ENCODE data around the gene SLIT1. TPM values are rescaled to one million over a fixed set of nuclear protein-coding genes. Genes with fewer than 3 reads are reported as not detected.

Gene SLIT1
- total and polyA plus RNA-seq, 2 donors (not counting 1 experiment from before 2014, with no cell fraction given), result 0.15 to 0.49 TPM

DNA sequence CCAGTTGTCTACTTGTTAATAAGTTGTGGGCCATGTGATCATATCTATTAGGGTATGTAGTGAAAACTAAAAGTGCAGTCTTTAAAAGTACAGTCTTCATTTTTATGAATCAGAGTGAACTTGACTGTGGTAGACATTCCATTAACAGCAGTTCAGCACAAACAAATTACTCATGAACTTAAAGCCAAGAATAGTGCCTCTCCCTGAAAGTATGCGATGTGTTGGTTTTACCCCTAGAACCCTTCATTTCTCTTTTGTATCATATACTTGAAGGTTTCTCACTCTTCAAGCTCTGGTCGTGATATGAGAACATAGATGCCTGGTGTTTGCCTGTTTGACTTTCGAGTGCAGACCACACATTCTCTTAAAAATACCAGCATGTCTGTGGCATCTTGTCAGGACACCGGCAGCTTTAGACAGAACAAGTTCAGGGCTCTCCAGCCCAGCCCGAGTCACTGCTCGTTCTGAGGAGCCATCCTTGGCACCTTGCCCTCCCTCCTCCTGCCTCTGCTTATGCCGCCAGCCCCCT, 194.4 kb downstream of the SLIT1 start:
- no peak for TF ChIP-seq EZH2 (IDR thresholded peaks at IDR 0.05; ENCODE audit: borderline replicate concordance, insufficient read depth, low read depth, low read length, poor library complexity, severe bottlenecking)
- TF ChIP-seq, protein P1, sequence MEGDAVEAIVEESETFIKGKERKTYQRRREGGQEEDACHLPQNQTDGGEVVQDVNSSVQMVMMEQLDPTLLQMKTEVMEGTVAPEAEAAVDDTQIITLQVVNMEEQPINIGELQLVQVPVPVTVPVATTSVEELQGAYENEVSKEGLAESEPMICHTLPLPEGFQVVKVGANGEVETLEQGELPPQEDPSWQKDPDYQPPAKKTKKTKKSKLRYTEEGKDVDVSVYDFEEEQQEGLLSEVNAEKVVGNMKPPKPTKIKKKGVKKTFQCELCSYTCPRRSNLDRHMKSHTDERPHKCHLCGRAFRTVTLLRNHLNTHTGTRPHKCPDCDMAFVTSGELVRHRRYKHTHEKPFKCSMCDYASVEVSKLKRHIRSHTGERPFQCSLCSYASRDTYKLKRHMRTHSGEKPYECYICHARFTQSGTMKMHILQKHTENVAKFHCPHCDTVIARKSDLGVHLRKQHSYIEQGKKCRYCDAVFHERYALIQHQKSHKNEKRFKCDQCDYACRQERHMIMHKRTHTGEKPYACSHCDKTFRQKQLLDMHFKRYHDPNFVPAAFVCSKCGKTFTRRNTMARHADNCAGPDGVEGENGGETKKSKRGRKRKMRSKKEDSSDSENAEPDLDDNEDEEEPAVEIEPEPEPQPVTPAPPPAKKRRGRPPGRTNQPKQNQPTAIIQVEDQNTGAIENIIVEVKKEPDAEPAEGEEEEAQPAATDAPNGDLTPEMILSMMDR (IDR thresholded peaks at IDR 0.05), result no peak
- POLR2A ChIA-PET, result no interaction called here

DNA sequence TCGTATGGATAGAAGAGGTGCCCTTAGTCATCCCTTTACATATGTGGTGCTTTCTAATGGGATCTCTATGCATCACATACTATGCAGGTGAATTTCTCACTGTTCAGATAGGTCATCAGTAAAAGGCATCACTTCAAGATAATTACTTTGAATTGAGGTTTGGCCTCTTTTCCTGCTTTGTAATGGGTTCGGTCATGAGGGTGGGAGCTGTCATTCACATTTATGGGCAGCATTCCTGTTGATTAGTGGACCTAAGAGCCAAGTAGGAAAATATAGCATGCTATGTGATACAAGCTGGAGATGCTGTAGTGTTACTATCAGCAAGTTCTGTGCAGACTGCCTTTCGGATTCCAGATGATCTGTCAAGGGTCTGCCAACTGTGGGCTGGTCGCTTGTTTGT, 197.3 kb downstream of the SLIT1 start:
- Histone ChIP-seq H4K20me1 (ENCODE audit: control insufficient read depth, insufficient read depth, low read length, poor library complexity, severe bottlenecking) (peaks cover 4% of the 10 kb centered on the region), H3K36me3 (replicated peaks in 1 of 2; ENCODE audit: control extremely low read depth in 1 of 2, control insufficient read depth in 1 of 2, extremely low read depth in 1 of 2, insufficient read depth in 2 of 2, low read length in 1 of 2) (peaks cover 0 to 5% of the 10 kb centered on the region in 2 experiments), H3K27ac (ENCODE audit: low read length in 2 of 2) (no peak overlapping the region), H3K27me3 (replicated peaks in 1 of 4; ENCODE audit: control extremely low read depth in 1 of 4, control insufficient read depth in 3 of 4, insufficient read depth in 4 of 4, low read length in 3 of 4) (no peaks in the 10 kb centered on the region), H3K79me2 (ENCODE audit: control insufficient read depth, insufficient read depth, low read length) (no peaks in the 10 kb centered on the region), H3K9ac (ENCODE audit: low read length) (no peak overlapping the region), H2AFZ (ENCODE audit: insufficient read depth, low read depth, low read length, poor library complexity, severe bottlenecking) (no peak overlapping the region), H3K4me1 (ENCODE audit: control insufficient read depth in 2 of 2, insufficient read depth in 2 of 2, low read length in 2 of 2) (peaks cover 15 to 24% of the 10 kb centered on the region in 2 donors), H3K4me3 (ENCODE audit: control extremely low read depth in 1 of 5, extremely low read depth in 1 of 5, insufficient read depth in 1 of 5, low read depth in 2 of 5, low read length in 4 of 5) (no peak overlapping the region), H3K9me3 (ENCODE audit: control extremely low read depth in 1 of 3, control insufficient read depth in 2 of 3, insufficient read depth in 1 of 3, low read length in 2 of 3) (no peaks in the 10 kb centered on the region), H3K4me2 (replicated peaks; ENCODE audit: low read depth, low read length, poor library complexity, severe bottlenecking) (no peak overlapping the region)
- ChIA-PET POLR2A (no interaction called here), CTCF (no interaction called here)
- Mint-ChIP-seq H3K9me3 (ENCODE audit: insufficient read depth) (no peaks in the 10 kb centered on the region), H3K4me3 (no peak overlapping the region), H3K27ac (no peak overlapping the region), H3K27me3 (no peaks in the 10 kb centered on the region), H3K4me1 (peaks cover 27% of the 10 kb centered on the region)
- ATAC-seq (ENCODE audit: low read depth), result no peak
- 100% methylated on average over 3 of the region's 4 CpGs for WGBS (ENCODE audit: insufficient coverage)
- intact Hi-C loops (cut with micrococcal nuclease), result no loop called here
- DNase-seq, result no peak
- no peak for TF ChIP-seq EZH2 (IDR thresholded peaks at IDR 0.05; ENCODE audit: borderline replicate concordance, insufficient read depth, low read depth, low read length, poor library complexity, severe bottlenecking)
- TF ChIP-seq, protein P1 (IDR thresholded peaks at IDR 0.05), result no peak

More for the DNA sequence above, 194.4 kb downstream of the SLIT1 start:
- DNase-seq (no peak), ATAC-seq (ENCODE audit: low read depth) (no peak)
- CTCF ChIA-PET, result interaction anchor here (0.9 kb wide), 1 partner anchor 246 kb away, joined by 3 read pairs; no protein-coding TSS in a partner anchor
- Histone ChIP-seq H3K79me2 (ENCODE audit: control insufficient read depth, insufficient read depth, low read length) (no peaks in the 10 kb centered on the region), H2AFZ (ENCODE audit: insufficient read depth, low read depth, low read length, poor library complexity, severe bottlenecking) (no peak overlapping the region), H3K4me1 (ENCODE audit: control insufficient read depth in 2 of 2, insufficient read depth in 2 of 2, low read length in 2 of 2) (peaks cover 0 to 7% of the 10 kb centered on the region in 2 donors), H3K9me3 (ENCODE audit: control extremely low read depth in 1 of 3, control insufficient read depth in 2 of 3, insufficient read depth in 1 of 3, low read length in 2 of 3) (no peaks in the 10 kb centered on the region), H4K20me1 (ENCODE audit: control insufficient read depth, insufficient read depth, low read length, poor library complexity, severe bottlenecking) (peaks cover 4% of the 10 kb centered on the region), H3K27me3 (replicated peaks in 1 of 4; ENCODE audit: control extremely low read depth in 1 of 4, control insufficient read depth in 3 of 4, insufficient read depth in 4 of 4, low read length in 3 of 4) (no peaks in the 10 kb centered on the region), H3K4me3 (ENCODE audit: control extremely low read depth in 1 of 5, extremely low read depth in 1 of 5, insufficient read depth in 1 of 5, low read depth in 2 of 5, low read length in 4 of 5) (no peak overlapping the region), H3K36me3 (replicated peaks in 1 of 2; ENCODE audit: control extremely low read depth in 1 of 2, control insufficient read depth in 1 of 2, extremely low read depth in 1 of 2, insufficient read depth in 2 of 2, low read length in 1 of 2) (peaks cover 0 to 5% of the 10 kb centered on the region in 2 experiments), H3K9ac (ENCODE audit: low read length) (no peak overlapping the region), H3K4me2 (replicated peaks; ENCODE audit: low read depth, low read length, poor library complexity, severe bottlenecking) (no peak overlapping the region), H3K27ac (ENCODE audit: low read length in 2 of 2) (no peak overlapping the region)
- H3K9me3 Mint-ChIP-seq (ENCODE audit: insufficient read depth), result no peaks in the 10 kb centered on the region
- no peaks in the 10 kb centered on the region for H3K27me3 Mint-ChIP-seq
- H3K4me3 Mint-ChIP-seq, result no peak overlapping the region
- no peak overlapping the region for H3K27ac Mint-ChIP-seq
- H3K4me1 Mint-ChIP-seq, result peaks cover 7% of the 10 kb centered on the region
- intact Hi-C loops (cut with micrococcal nuclease), result no loop called here
- 86% methylated on average over 5 of the region's 7 CpGs for WGBS (ENCODE audit: insufficient coverage)
